Keratinocyte (primary cell): ENCODE data around the gene GLOD4. TPM values are rescaled to one million over a fixed set of nuclear protein-coding genes. Genes with fewer than 3 reads are reported as not detected.

Experiments
- DNase-seq: peaks from one replicate; pipeline ENCODE4 v3.0.0-alpha.2; 2011; ENCODE audit warnings: low read depth, missing footprints, low spot score
- FAIRE-seq: peaks from 2 replicates; lab custom pipeline; 2011; peaks lifted over from hg19 to GRCh38; lab: Jason Lieb, UNC
- H2AFZ ChIP-seq: 2 replicates; pipeline ENCODE4 v1.6.0; 2012; ENCODE audit warnings: low read length, control low read depth, inconsistent platforms; ENCODE audit not compliant: control insufficient read depth
- H3K27ac ChIP-seq: 2 replicates; pipeline ENCODE4 v1.5.1; 2011; ENCODE audit warnings: low read length; ENCODE audit not compliant: control insufficient read depth, insufficient read depth
- H3K27me3 ChIP-seq: 3 replicates; pipeline ENCODE4 v1.6.0; 2011; ENCODE audit warnings: low read length; ENCODE audit not compliant: control insufficient read depth, insufficient read depth; ENCODE audit errors: extremely low read depth
- H3K36me3 ChIP-seq, 2 experiments: 2 replicates in 1 of 2; 3 replicates in 1 of 2; pipeline ENCODE4 v1.5.1; 2011; ENCODE audit warnings: low read length in 2 of 2, mild to moderate bottlenecking in 1 of 2; ENCODE audit not compliant: control insufficient read depth in 2 of 2, insufficient read depth in 2 of 2; ENCODE audit errors: extremely low read depth in 1 of 2
- H3K4me1 ChIP-seq: 3 replicates; pipeline ENCODE4 v1.5.1; 2011; ENCODE audit warnings: low read length; ENCODE audit not compliant: control insufficient read depth, insufficient read depth; ENCODE audit errors: extremely low read depth
- H3K4me2 ChIP-seq: 3 replicates; pipeline ENCODE4 v1.6.0; 2011; ENCODE audit warnings: low read depth, low read length; ENCODE audit not compliant: control insufficient read depth, insufficient read depth; ENCODE audit errors: extremely low read depth
- H3K4me3 ChIP-seq, 3 experiments: fragments of 200-600 bp in 1 of 3; sonication (generic) in 1 of 3; 2 replicates in 2 of 3; 3 replicates in 1 of 3; pipeline ENCODE4 v1.5.1; 2011 to 2016; ENCODE audit warnings: low read length in 3 of 3, mild to moderate bottlenecking in 3 of 3, control low read depth in 2 of 3, inconsistent platforms in 1 of 3, low read depth in 1 of 3, mixed read lengths in 1 of 3, mixed run types in 1 of 3, moderate library complexity in 1 of 3; ENCODE audit not compliant: control insufficient read depth in 2 of 3, insufficient read depth in 2 of 3; ENCODE audit errors: extremely low read depth in 1 of 3
- H3K79me2 ChIP-seq: 2 replicates; pipeline ENCODE4 v1.6.0; 2012; ENCODE audit warnings: low read length; ENCODE audit not compliant: control insufficient read depth, insufficient read depth
- H3K9ac ChIP-seq: 3 replicates; pipeline ENCODE4 v1.6.0; 2011; ENCODE audit warnings: low read length; ENCODE audit not compliant: control insufficient read depth, insufficient read depth; ENCODE audit errors: extremely low read depth
- H3K9me1 ChIP-seq: 3 replicates; pipeline ENCODE4 v1.6.0; 2011; ENCODE audit warnings: low read length; ENCODE audit not compliant: control insufficient read depth, insufficient read depth; ENCODE audit errors: extremely low read depth
- H3K9me3 ChIP-seq: 2 replicates; pipeline ENCODE4 v1.5.1; 2012; ENCODE audit warnings: low read depth, low read length; ENCODE audit not compliant: control insufficient read depth
- H4K20me1 ChIP-seq: 3 replicates; pipeline ENCODE4 v1.6.0; 2011; ENCODE audit warnings: low read length; ENCODE audit not compliant: control insufficient read depth, insufficient read depth; ENCODE audit errors: extremely low read depth
- EZH2 ChIP-seq: IDR thresholded peaks from one replicate; pipeline ENCODE4 v1.6.1; 2012; ENCODE audit warnings: inconsistent platforms, mild to moderate bottlenecking, low read length, moderate library complexity
- dilution Hi-C: fragments of 300-500 bp; cut with MboI; formaldehyde crosslinking; loops from one replicate; pipeline ENCODE4 v1.7.0; 2020; ENCODE audit warnings: low sequenced_read_pairs; ENCODE audit not compliant: extremely low pct_ligation_motif_present
- polyA plus RNA-seq, 5 experiments: library from polyadenylated mRNA; depleted of rRNA in 3 of 5; stranded (reverse) in 3 of 5; stranded (forward) in 1 of 5; unstranded in 1 of 5; fragments of >200 nt; gene quantifications; 1 replicate in 1 of 5; 2 replicates in 3 of 5; 3 replicates in 1 of 5; pipeline versions ENCODE4 v1.2.1 to v1.2.3, GENCODE V29; 2011 to 2012; ENCODE audit warnings: missing spikeins in 2 of 5, low read depth in 1 of 5, low replicate concordance in 1 of 5
- TF ChIP-seq, protein P1 (sequence below), 3 experiments: IDR thresholded peaks in 1 of 3; conservative IDR thresholded peaks in 1 of 3; optimal IDR thresholded peaks in 1 of 3; 2 replicates in 2 of 3; 3 replicates in 1 of 3; pipeline versions ENCODE3 to v1.5.1; 2011; ENCODE audit warnings: low read length in 3 of 3, mild to moderate bottlenecking in 3 of 3, moderate library complexity in 2 of 3, control low read depth in 1 of 3, inconsistent platforms in 1 of 3; ENCODE audit not compliant: insufficient read depth in 2 of 3; ENCODE audit errors: extremely low read depth in 1 of 3

GLOD4 gene
- polyA plus RNA-seq, 1 donor (not counting 4 experiments of a cell fraction or from before 2014, with no cell fraction given), result 71.9 TPM

DNA sequence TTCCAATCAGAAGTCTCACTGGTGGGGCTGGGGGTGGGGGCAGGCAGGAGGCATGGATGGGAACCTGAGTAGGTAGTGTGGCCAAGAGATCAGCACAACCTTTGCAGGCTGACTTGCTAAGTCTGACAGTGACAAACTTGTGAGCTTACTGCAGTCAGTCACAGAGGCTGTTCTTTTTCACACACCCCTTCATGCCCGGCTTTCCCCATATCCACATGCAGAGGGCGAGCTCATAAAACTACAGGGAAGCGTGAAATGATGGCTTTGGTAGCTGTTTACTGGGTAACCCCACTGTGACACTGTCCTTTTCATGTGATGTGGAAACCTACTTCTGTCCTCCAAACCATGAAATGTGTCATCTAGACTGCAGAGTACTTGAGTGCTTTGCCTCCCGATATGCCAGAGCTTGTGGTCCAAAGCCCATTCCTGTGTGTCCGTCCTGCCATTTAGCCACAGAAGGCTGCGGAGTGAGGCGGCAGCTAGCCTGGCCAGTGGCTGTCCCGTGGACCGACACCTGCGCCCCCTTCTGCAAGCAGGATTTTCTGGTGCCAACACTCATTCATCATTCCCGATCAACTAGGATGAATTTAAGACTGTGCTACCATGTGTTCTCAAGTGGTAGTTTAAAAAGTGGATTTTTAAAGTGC is 39.8 kb downstream of the GLOD4 start:
- Histone ChIP-seq H3K4me1 (peaks cover 9% of the 10 kb centered on the region), H4K20me1 (peaks cover 16% of the 10 kb centered on the region), H3K36me3 (peaks cover 42 to 70% of the 10 kb centered on the region in 2 experiments), H3K9ac (no peak overlapping the region), H3K9me1 (peaks cover 2% of the 10 kb centered on the region), H3K9me3 (no peaks in the 10 kb centered on the region), H3K27me3 (no peaks in the 10 kb centered on the region), H3K4me2 (no peak overlapping the region), H3K27ac (no peak overlapping the region), H3K79me2 (peaks cover 59% of the 10 kb centered on the region), H2AFZ (no peak overlapping the region), H3K4me3 (no peak overlapping the region)
- TF ChIP-seq, protein P1, sequence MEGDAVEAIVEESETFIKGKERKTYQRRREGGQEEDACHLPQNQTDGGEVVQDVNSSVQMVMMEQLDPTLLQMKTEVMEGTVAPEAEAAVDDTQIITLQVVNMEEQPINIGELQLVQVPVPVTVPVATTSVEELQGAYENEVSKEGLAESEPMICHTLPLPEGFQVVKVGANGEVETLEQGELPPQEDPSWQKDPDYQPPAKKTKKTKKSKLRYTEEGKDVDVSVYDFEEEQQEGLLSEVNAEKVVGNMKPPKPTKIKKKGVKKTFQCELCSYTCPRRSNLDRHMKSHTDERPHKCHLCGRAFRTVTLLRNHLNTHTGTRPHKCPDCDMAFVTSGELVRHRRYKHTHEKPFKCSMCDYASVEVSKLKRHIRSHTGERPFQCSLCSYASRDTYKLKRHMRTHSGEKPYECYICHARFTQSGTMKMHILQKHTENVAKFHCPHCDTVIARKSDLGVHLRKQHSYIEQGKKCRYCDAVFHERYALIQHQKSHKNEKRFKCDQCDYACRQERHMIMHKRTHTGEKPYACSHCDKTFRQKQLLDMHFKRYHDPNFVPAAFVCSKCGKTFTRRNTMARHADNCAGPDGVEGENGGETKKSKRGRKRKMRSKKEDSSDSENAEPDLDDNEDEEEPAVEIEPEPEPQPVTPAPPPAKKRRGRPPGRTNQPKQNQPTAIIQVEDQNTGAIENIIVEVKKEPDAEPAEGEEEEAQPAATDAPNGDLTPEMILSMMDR (optimal IDR thresholded peaks at IDR 0.05 in 1 of 3, IDR thresholded peaks at IDR 0.05 in 1 of 3, conservative IDR thresholded peaks at IDR 0.05 in 1 of 3; ENCODE audit: extremely low read depth in 1 of 3, insufficient read depth in 2 of 3, low read length in 3 of 3), result no peak
- no peak for TF ChIP-seq EZH2
- FAIRE-seq, result no peak
- no peak for DNase-seq
- dilution Hi-C loops, result no loop called here

DNA sequence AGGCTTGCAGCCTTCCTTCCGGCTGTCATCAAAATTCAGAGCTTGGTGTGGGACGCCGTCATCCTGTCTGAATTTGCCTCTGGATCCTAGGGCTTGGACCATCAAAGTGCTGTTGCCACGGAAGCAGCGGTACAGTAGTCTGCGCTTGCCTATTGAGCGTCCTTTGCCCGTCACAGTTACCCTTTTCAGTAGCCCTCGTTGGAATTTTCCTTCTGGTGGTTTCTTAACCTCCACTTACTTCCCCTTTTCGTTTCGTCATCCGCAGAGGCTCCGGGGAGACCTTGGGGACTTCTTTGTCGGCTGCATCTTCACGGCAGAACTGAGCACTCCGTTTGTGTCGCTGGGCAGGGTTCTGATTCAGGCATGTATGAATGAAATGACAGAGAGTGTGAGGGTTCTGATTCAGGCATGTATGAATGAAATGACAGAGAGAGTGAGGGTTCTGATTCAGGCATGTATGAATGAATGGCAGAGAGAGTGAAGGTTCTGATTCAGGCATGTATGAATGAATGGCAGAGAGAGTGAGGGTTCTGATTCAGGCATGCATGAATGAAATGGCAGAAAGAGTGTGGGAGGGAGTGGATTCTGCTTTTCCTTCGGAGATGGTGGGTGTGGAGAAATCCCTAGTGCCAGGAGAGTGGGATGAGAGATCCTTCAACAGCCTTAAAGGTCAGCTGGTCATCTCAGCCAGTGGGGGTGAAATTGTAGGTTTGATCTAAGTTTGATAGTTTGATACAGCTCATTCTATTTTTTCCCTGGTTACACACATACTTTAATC is 41.7 kb downstream of the GLOD4 start:
- dilution Hi-C loops, result no loop called here
- no peaks in the 10 kb centered on the region for H3K27me3 ChIP-seq
- H3K36me3 ChIP-seq, result peaks cover 32 to 52% of the 10 kb centered on the region in 2 experiments
- no peak overlapping the region for H2AFZ ChIP-seq
- H3K9me1 ChIP-seq, result peaks cover 2% of the 10 kb centered on the region
- peaks cover 14% of the 10 kb centered on the region for H4K20me1 ChIP-seq
- no peaks in the 10 kb centered on the region for H3K9me3 ChIP-seq
- peaks cover 45% of the 10 kb centered on the region for H3K79me2 ChIP-seq
- TF ChIP-seq EZH2, result no peak
- TF ChIP-seq, protein P1 (optimal IDR thresholded peaks at IDR 0.05 in 1 of 3, IDR thresholded peaks at IDR 0.05 in 1 of 3, conservative IDR thresholded peaks at IDR 0.05 in 1 of 3; ENCODE audit: extremely low read depth in 1 of 3, insufficient read depth in 2 of 3, low read length in 3 of 3), result no peak
- DNase-seq, result no peak
- H3K4me2 ChIP-seq, result no peak overlapping the region
- H3K9ac ChIP-seq, result no peak overlapping the region
- H3K4me3 ChIP-seq, result no peak overlapping the region
- no peak overlapping the region for H3K27ac ChIP-seq
- no peak for FAIRE-seq
- H3K4me1 ChIP-seq, result peaks cover 15% of the 10 kb centered on the region
